Kidney epithelial cell (primary cell): ENCODE measurements around the gene FAHD1. TPM values are rescaled to one million over a fixed set of nuclear protein-coding genes. Genes with fewer than 3 reads are reported as not detected.

Source experiments
- DNase-seq: peaks from one replicate; pipeline ENCODE4 v3.0.0-alpha.2; 2010; ENCODE audit warnings: low read depth
- H3K27me3 ChIP-seq: 2 replicates; pipeline ENCODE4 v1.6.0; 2011; ENCODE audit warnings: low read length; ENCODE audit not compliant: control insufficient read depth, insufficient read depth
- H3K36me3 ChIP-seq: 2 replicates; pipeline ENCODE4 v1.5.1; 2011; ENCODE audit warnings: low read length; ENCODE audit not compliant: control insufficient read depth, insufficient read depth
- H3K4me3 ChIP-seq: 2 replicates; pipeline ENCODE4 v1.5.1; 2011; ENCODE audit warnings: low read depth, mild to moderate bottlenecking, control low read depth, low read length
- CTCF ChIP-seq: IDR thresholded peaks from 2 replicates; pipeline ENCODE4 v1.5.1; 2011; ENCODE audit warnings: mild to moderate bottlenecking, moderate library complexity, low read length, control low read depth, inconsistent platforms; ENCODE audit not compliant: insufficient read depth, poor library complexity, severe bottlenecking
- total RNA-seq: library from RNA; depleted of rRNA; stranded (reverse); fragments of >200 nt; gene quantifications from 2 replicates; pipeline ENCODE4 v1.2.3, GENCODE V29; 2015

The FAHD1 gene
- total RNA-seq, 1 donor from 2014 or later: 59.7 TPM

GRCh38 chr16:1817716-1818115 lies 9.3 kb upstream of the FAHD1 start:
- H3K27me3 ChIP-seq: no peaks in the 10 kb centered on the region
- peaks cover 1% of the 10 kb centered on the region for H3K36me3 ChIP-seq
- no peak for DNase-seq
- H3K4me3 ChIP-seq: no peak overlapping the region
- no peak for TF ChIP-seq CTCF

DNA sequence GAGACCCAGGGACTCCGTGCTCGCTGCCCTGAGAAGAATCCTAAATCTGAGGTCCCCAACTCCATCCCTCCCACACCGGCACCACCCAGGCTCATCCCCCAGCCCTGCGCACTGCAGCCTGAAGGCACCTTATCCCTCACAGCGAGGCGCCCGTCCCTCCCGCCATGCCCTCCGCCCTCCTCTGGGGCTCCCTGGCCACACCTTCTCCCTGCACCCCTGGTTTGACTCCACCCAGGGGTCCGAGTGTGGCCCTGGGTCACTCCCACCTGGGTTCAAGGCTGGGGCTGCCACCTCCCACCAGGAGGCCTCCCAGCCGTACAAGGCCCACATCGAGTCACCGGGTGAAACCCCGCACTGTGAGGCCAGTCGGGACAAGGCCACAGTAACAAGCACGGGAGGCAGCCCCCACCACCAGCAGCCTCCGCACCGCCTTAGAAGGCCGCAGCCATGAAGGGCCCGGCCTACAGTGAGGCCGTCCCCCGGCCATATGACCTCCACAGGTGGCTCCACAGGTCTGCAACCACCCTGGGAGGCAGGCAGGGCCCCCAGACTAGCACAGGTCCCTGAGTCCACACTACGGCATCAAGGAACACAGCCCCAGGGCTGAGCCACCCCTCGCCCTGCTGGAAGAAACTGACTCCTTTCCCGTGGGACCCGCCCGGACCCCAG lies 8.7 kb upstream of the FAHD1 start:
- Histone ChIP-seq H3K27me3 (no peaks in the 10 kb centered on the region), H3K36me3 (peaks cover 1% of the 10 kb centered on the region), H3K4me3 (no peak overlapping the region)
- TF ChIP-seq CTCF: no peak
- no peak for DNase-seq

DNA sequence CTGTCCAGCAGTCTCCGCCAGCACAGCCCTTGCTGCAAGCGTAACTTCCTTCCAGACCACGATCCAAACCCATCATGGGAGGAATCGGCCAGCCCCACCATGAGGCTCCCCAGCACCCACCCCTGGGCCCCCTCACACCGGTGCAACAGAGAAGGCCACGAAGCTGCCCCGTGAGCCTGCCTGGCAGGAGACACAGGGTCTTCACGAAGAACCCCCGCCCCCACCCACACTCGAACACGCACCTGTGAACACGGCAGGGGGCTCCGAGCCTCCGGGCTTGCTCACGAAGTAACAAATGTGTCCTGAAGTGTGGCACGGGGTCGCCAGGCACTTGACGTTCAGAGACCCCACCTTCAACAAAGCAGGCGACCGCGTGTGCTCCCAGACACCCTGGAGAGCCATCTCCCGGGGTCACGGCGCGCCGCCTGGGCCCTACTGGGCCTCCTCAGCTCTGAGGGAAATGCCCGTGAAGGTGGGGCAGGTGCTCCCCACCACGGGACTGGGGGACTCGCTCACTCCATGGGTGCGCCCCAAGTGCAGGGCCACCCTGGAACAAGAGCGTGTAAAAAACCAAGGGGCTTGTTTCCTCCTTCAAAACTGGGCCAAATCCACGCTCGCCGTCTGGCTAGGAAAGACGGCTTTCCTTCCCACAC lies 8.0 kb upstream of the FAHD1 start:
- Histone ChIP-seq H3K36me3 (peaks cover 1% of the 10 kb centered on the region), H3K27me3 (no peaks in the 10 kb centered on the region)
- TF ChIP-seq CTCF: no peak

DNA sequence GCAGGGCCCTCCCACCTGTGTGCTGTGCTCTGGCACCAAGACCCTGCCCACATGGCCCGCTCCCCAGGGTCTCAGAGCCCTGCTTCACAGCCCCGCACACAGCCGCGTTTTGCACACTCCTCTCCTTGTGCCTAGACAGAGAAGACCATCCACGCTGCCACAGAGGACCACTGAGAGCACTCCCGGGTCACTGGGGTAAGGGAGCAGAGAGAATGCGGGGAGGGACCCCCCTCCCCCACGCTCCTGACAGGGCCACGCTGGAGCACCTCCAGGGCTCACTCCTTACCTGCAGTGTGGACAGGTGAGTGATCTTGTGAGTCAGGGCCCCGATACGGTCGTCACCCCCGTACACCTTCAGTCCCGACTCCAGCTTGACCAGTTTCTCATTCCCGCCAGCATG lies 7.4 kb upstream of the FAHD1 start:
- no peak for DNase-seq
- Histone ChIP-seq H3K4me3 (no peak overlapping the region), H3K36me3 (peaks cover 1% of the 10 kb centered on the region), H3K27me3 (no peaks in the 10 kb centered on the region)
- TF ChIP-seq CTCF: no peak

More for the DNA sequence above, 8.0 kb upstream of the FAHD1 start:
- DNase-seq: no peak
- H3K4me3 ChIP-seq: no peak overlapping the region

- Histone ChIP-seq H3K36me3 (peaks cover 1% of the 10 kb centered on the region), H3K4me3 (no peak overlapping the region), H3K27me3 (no peaks in the 10 kb centered on the region)
- TF ChIP-seq CTCF: no peak
- no peak for DNase-seq
Observed at GRCh38 chr16:1820096-1820945, 6.7 kb upstream of the FAHD1 start.
